Measurements from ENCODE around the gene ESCO1.

GRCh38 chr18:21548647-21549046 is 51.9 kb downstream of the ESCO1 start:
- TF ChIP-seq CTCF (IDR thresholded peaks at IDR 0.05; ENCODE audit: poor library complexity) (no peak), EZH2 (IDR thresholded peaks at IDR 0.05; ENCODE audit: borderline replicate concordance) (no peak), EZH2phosphoT487 (IDR thresholded peaks at IDR 0.05; ENCODE audit: low read depth, severe bottlenecking, unreplicated experiment) (no peak)
